K562 (cell line): ENCODE results near the gene MYRIP.

Source experiments
- ATF6 ChIP-seq: sonication (generic); formaldehyde crosslinking; IDR thresholded peaks from 2 replicates; pipeline ENCODE4 v1.4.0; 2020; ENCODE audit warnings: mild to moderate bottlenecking, missing genetic modification reagents
- E2F4 ChIP-seq: sonication (generic); formaldehyde crosslinking; IDR thresholded peaks from 2 replicates; pipeline ENCODE4 v1.8.0; 2022; ENCODE audit warnings: mild to moderate bottlenecking, low read depth, missing genetic modification reagents
- IFI16 ChIP-seq: fragments of 250-450 bp; sonication (Bioruptor Pico); IDR thresholded peaks from 2 replicates; pipeline ENCODE4 v2.1.2; 2022; ENCODE audit warnings: mild to moderate bottlenecking, inconsistent platforms
- TAF1 ChIP-seq: IDR thresholded peaks from 2 replicates; pipeline ENCODE4 v1.6.1; 2011; ENCODE audit warnings: mild to moderate bottlenecking, low read length, moderate library complexity; ENCODE audit not compliant: insufficient read depth, control insufficient read depth, severe bottlenecking; ENCODE audit errors: extremely low read depth
- THAP7 ChIP-seq: fragments of 250-450 bp; sonication (Bioruptor Pico); IDR thresholded peaks from 2 replicates; pipeline ENCODE4 v1.5.0; 2021

GRCh38 chr3:39896184-39896583 lies 86.8 kb downstream of the MYRIP start:
- TF ChIP-seq IFI16 (CRISPR knock-in tag) (no peak), THAP7 (no peak), TAF1 (no peak), E2F4 (CRISPR knock-in tag) (no peak), ATF6 (no peak)
